GM23338 (cell line): ENCODE results near the gene CHST15. TPM values are rescaled to one million over a fixed set of nuclear protein-coding genes. Genes with fewer than 3 reads are reported as not detected.

Experiments
- ATAC-seq: fragments of 200-7000 bp; cut with Tn5 transposase; 3 replicates; pipeline ENCODE4 v1.9.1; 2020
- DNase-seq: peaks from one replicate; pipeline ENCODE4 v3.0.0-alpha.2; 2015; ENCODE audit warnings: low spot score
- H2AFZ ChIP-seq: fragments of 200-600 bp; sonication (generic); 2 replicates; pipeline ENCODE4 v1.8.0; 2016; ENCODE audit warnings: antibody characterized with exemption, mild to moderate bottlenecking, moderate library complexity
- H3F3A ChIP-seq: fragments of 200-600 bp; sonication (generic); replicated peaks from 2 replicates; pipeline ENCODE4 v1.8.0; 2017; ENCODE audit warnings: antibody characterized with exemption, mixed run types, low read depth
- H3K27ac ChIP-seq: fragments of 200-600 bp; sonication (generic); 2 replicates; pipeline ENCODE4 v1.6.1; 2016; ENCODE audit warnings: low read depth
- H3K27me3 ChIP-seq: fragments of 200-600 bp; sonication (generic); 2 replicates; pipeline ENCODE4 v1.8.0; 2016; ENCODE audit warnings: mild to moderate bottlenecking, mixed run types, moderate library complexity; ENCODE audit not compliant: insufficient read depth
- H3K36me3 ChIP-seq: fragments of 200-600 bp; sonication (generic); 2 replicates; pipeline ENCODE4 v1.8.0; 2016; ENCODE audit warnings: mild to moderate bottlenecking; ENCODE audit not compliant: insufficient read depth
- H3K4me1 ChIP-seq: fragments of 200-600 bp; sonication (generic); 2 replicates; pipeline ENCODE4 v1.8.0; 2016; ENCODE audit warnings: mild to moderate bottlenecking, moderate library complexity; ENCODE audit not compliant: insufficient read depth
- H3K4me2 ChIP-seq: fragments of 200-600 bp; sonication (generic); 2 replicates; pipeline ENCODE4 v1.7.1; 2017; ENCODE audit warnings: mixed run types
- H3K4me3 ChIP-seq: fragments of 200-600 bp; sonication (generic); 2 replicates; pipeline ENCODE4 v1.6.1; 2016; ENCODE audit warnings: mixed run types
- H3K79me2 ChIP-seq: fragments of 200-600 bp; sonication (generic); replicated peaks from 2 replicates; pipeline ENCODE4 v1.8.0; 2017; ENCODE audit warnings: mild to moderate bottlenecking; ENCODE audit not compliant: insufficient read depth
- H3K9me2 ChIP-seq: fragments of 200-600 bp; sonication (generic); 2 replicates; pipeline ENCODE4 v1.8.0; 2017; ENCODE audit not compliant: insufficient read depth
- H4K20me1 ChIP-seq: fragments of 200-600 bp; sonication (generic); replicated peaks from 2 replicates; pipeline ENCODE4 v1.8.0; 2017; ENCODE audit warnings: mild to moderate bottlenecking; ENCODE audit not compliant: insufficient read depth
- H3K27ac Mint-ChIP-seq: 2 replicates; pipeline ENCODE4 v1.8.0; 2020; ENCODE audit warnings: inconsistent platforms, mild to moderate bottlenecking, moderate library complexity, mixed read lengths
- H3K27me3 Mint-ChIP-seq: 3 replicates; pipeline ENCODE4 v1.8.0; 2022; ENCODE audit warnings: low read depth, mild to moderate bottlenecking, moderate library complexity, mixed read lengths, inconsistent platforms; ENCODE audit not compliant: insufficient read depth, poor library complexity
- H3K36me3 Mint-ChIP-seq: 3 replicates; pipeline ENCODE4 v1.8.0; 2021; ENCODE audit warnings: low read depth, mild to moderate bottlenecking, inconsistent platforms, moderate library complexity, mixed read lengths
- H3K4me1 Mint-ChIP-seq: 3 replicates; pipeline ENCODE4 v1.8.0; 2020; ENCODE audit warnings: mild to moderate bottlenecking, inconsistent platforms, mixed read lengths
- H3K4me3 Mint-ChIP-seq: 3 replicates; pipeline ENCODE4 v1.8.0; 2021; ENCODE audit warnings: moderate library complexity, mild to moderate bottlenecking, inconsistent platforms, mixed read lengths
- H3K9me3 Mint-ChIP-seq: 3 replicates; pipeline ENCODE4 v1.8.0; 2020; ENCODE audit warnings: moderate library complexity, mild to moderate bottlenecking, inconsistent platforms, mixed read lengths
- CREB1 ChIP-seq: fragments of 250-450 bp; sonication (Bioruptor Pico); IDR thresholded peaks from 2 replicates; pipeline ENCODE4 v1.5.0; 2020; ENCODE audit warnings: low read depth, mild to moderate bottlenecking, moderate library complexity
- CTCF ChIP-seq, 2 experiments: fragments of 200-600 bp in 1 of 2; sonication (generic) in 1 of 2; conservative IDR thresholded peaks; 2 replicates each; pipeline versions ENCODE4 v1.5.1 to v1.6.1; 2016 to 2017; ENCODE audit warnings: antibody characterized with exemption in 2 of 2, low read depth in 2 of 2, mild to moderate bottlenecking in 2 of 2, moderate library complexity in 1 of 2
- EZH2 ChIP-seq: fragments of 200-600 bp; sonication (generic); IDR thresholded peaks from one replicate; pipeline ENCODE4 v1.8.0; 2017; ENCODE audit warnings: antibody characterized with exemption, mild to moderate bottlenecking, low read depth; ENCODE audit not compliant: unreplicated experiment
- JUNB ChIP-seq: IDR thresholded peaks from one replicate; pipeline ENCODE4 v1.6.1; 2016; ENCODE audit warnings: antibody characterized with exemption; ENCODE audit not compliant: unreplicated experiment
- NANOG ChIP-seq: IDR thresholded peaks from 2 replicates; pipeline ENCODE4 v1.6.1; 2016; ENCODE audit warnings: antibody characterized with exemption, borderline replicate concordance
- REST ChIP-seq: IDR thresholded peaks from one replicate; pipeline ENCODE4 v1.6.1; 2018; ENCODE audit warnings: antibody characterized with exemption; ENCODE audit not compliant: unreplicated experiment
- ZNF114 ChIP-seq: fragments of 250-450 bp; sonication (Bioruptor Pico); IDR thresholded peaks from 2 replicates; pipeline ENCODE4 v1.5.0; 2020; ENCODE audit warnings: mild to moderate bottlenecking, moderate library complexity
- ZNF462 ChIP-seq: fragments of 250-450 bp; sonication (Bioruptor Pico); IDR thresholded peaks from 2 replicates; pipeline ENCODE4 v1.5.0; 2020; ENCODE audit warnings: mild to moderate bottlenecking, moderate library complexity
- polyA plus RNA-seq: library from polyadenylated mRNA; unstranded; fragments of >200 nt; fragmentation: Nextera tagmentation; extraction: Ambion mirVana; gene quantifications from 2 replicates; pipeline ENCODE4 v1.2.1, GENCODE V29; 2016
- total RNA-seq: library from RNA; depleted of rRNA; stranded (reverse); fragments of >200 nt; shearing (Covaris generic); gene quantifications from 2 replicates; pipeline ENCODE4 v1.2.3, GENCODE V29; 2014
- TF ChIP-seq, protein P1 (sequence below): IDR thresholded peaks from 2 replicates; pipeline ENCODE4 v1.6.1; 2016; ENCODE audit warnings: antibody characterized with exemption

CHST15 gene
- total and polyA plus RNA-seq, 2 experiments from 2014 or later: 2.6 to 11.2 TPM

DNA sequence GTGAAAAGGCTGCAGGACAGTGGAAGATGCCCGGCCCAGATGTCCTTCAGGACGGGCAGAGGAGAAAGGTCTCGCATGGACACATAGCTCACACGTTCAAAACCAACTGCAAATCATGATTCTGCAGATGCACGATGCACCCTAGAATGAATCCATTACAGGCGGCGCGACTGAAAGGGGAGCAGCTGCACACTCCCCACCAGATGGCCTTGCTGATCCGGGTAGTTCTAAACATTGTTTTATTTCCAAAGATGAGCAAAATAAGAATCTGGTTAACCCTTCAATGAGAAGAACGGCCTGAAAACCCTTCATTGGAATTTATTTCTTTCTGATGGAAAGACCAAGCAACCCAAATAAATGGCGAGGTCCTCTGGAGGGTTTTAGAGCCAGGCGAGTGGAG, 33.8 kb downstream of the CHST15 start:
- Mint-ChIP-seq H3K9me3 (no peaks in the 10 kb centered on the region), H3K4me1 (peaks cover 28% of the 10 kb centered on the region)

More for the DNA sequence above, 33.8 kb downstream of the CHST15 start:
- no peak overlapping the region for H3K4me3 ChIP-seq
- no peaks in the 10 kb centered on the region; the same call in 1 of the 2 replicates for H3K9me2 ChIP-seq
- no peaks in the 10 kb centered on the region for H3K27me3 ChIP-seq
- H3K79me2 ChIP-seq: 0 out of 2 replicates have a peak, but pooled peaks cover 3% of the 10 kb centered on the region
- H3K27me3 Mint-ChIP-seq: peaks cover 4% of the 10 kb centered on the region
- no peaks in the 10 kb centered on the region for H4K20me1 ChIP-seq
- H3F3A ChIP-seq: no peaks in the 10 kb centered on the region
- no peaks in the 10 kb centered on the region for H3K36me3 Mint-ChIP-seq
- H3K27ac ChIP-seq: no peak overlapping the region
- H3K4me1 ChIP-seq: peaks cover 6% of the 10 kb centered on the region
- TF ChIP-seq, protein P1, sequence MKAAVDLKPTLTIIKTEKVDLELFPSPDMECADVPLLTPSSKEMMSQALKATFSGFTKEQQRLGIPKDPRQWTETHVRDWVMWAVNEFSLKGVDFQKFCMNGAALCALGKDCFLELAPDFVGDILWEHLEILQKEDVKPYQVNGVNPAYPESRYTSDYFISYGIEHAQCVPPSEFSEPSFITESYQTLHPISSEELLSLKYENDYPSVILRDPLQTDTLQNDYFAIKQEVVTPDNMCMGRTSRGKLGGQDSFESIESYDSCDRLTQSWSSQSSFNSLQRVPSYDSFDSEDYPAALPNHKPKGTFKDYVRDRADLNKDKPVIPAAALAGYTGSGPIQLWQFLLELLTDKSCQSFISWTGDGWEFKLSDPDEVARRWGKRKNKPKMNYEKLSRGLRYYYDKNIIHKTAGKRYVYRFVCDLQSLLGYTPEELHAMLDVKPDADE: no peak
- TF ChIP-seq CTCF (conservative IDR thresholded peaks at IDR 0.05; ENCODE audit: low read depth in 2 of 2) (no peak), CREB1 (CRISPR knock-in tag) (no peak), EZH2 (no peak), REST (no peak), JUNB (no peak), ZNF114 (no peak), ZNF462 (CRISPR knock-in tag) (no peak), NANOG (no peak)
- H2AFZ ChIP-seq: no peak overlapping the region
- H3K27ac Mint-ChIP-seq: no peak overlapping the region
- H3K36me3 ChIP-seq: no peaks in the 10 kb centered on the region
- DNase-seq: no peak
- no peak for ATAC-seq
- no peak overlapping the region for H3K4me3 Mint-ChIP-seq
- H3K4me2 ChIP-seq: no peak overlapping the region
